UCSD-AML1 (cell line): Measurements from ENCODE around the gene UBA3.

ENCODE experiments used
- DNase-seq: peaks from one replicate; lab custom pipeline; 2025; ENCODE audit not compliant: unreplicated experiment; lab: John Stamatoyannopoulos, UW

UBA3 gene

DNA sequence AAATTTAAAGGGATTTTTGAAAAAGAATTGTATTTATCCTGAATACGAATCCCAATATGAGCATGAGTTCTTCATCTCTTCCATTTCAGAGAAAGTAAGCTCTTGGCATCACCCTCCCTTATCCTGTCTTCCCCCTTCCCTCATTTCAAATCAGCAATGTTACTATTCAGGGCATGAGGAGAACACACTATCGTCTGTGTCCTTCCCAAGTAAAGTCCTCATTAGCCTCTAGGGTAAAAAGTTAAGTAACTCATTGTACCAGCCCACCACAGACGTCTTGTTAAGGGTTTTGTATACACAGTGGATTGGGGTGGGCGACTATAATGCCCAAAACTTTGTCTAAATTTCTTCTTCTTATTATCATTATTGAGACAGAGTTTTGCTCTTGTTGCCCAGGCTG lies 19.4 kb upstream of the UBA3 start:
- DNase-seq = no peak

DNA sequence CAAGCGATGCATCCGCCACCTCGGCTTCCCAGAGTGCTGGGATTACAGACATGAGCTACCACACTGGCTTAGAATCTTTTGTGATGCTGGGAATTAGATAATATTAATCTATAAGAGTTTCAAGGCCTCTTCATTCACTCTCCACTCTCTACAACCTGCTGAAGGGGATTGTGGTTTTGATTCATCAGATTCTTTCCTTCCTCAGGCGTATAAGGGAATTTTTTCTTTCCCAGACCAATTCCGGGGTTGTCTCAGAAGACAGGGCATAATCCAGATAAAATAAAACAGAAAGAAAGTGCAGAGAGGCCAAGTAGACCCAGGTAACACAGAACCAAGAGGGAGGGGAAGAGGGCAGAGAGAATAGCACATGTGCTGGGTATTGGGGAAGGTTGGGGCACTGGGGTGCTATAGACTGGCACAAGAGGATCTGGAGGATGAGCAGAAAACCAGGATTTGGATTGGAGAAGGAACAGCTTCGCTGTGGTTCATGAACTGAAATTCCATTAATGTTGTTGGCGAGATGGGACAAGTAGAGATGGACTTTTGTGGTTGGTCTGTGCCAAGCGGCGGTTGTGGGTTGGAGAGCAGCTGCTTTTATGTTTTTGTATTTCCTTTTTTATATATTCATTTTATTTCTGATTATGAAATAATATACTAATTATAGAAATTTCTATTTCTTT lies 17.4 kb upstream of the UBA3 start:
- DNase-seq = no peak

GRCh38 chr3:69096299-69096698 lies 16.1 kb upstream of the UBA3 start:
- DNase-seq = no peak

GRCh38 chr3:69095636-69096035 lies 15.5 kb upstream of the UBA3 start:
- DNase-seq = no peak

DNA sequence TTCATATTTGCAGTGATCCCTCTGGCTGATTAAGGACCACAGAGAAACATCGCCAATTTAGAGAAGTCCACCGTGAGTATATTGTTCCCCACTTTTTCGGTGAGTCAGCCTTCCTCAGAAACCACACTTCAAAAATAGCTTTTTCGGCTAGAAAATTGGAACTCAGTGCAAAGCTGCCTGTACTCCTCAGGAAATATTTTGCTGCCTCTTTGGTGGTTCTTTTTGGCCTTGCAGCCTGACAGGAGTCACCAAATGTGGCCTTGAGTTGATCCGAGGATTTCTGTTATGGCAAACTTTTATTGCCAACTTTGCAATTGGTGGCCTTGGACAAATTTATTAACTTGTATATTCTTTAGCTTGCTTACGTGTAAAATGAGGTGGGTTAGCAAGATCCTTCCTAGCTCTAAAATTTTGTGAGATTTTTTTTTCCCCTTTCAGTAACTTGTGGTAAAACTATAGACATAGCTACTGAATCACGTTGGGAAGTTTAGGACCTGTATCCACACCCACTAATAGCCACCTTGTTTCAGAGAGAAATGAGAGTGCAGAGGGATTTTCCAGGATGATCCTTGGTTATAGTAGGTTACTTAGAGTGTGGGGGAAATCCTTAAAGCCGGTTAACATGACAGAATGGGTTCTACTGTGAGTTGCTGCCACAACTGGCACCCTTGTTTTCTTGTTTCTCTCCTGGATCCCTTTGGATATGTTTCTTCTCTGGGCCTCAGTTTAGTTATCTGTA lies 14.5 kb upstream of the UBA3 start:
- DNase-seq = peak; percentile 40

GRCh38 chr3:69092030-69092516 lies 11.9 kb upstream of the UBA3 start:
- DNase-seq = peak; percentile 15

- no peak for DNase-seq
These were observed 11.3 kb upstream of the UBA3 start for GRCh38 chr3:69091389-69092029.

GRCh38 chr3:69090021-69090420 lies 9.9 kb upstream of the UBA3 start:
- DNase-seq = no peak

GRCh38 chr3:69088063-69088462 lies 7.9 kb upstream of the UBA3 start:
- no peak for DNase-seq

GRCh38 chr3:69087030-69087791 lies 7.0 kb upstream of the UBA3 start:
- DNase-seq = no peak

- DNase-seq = peak; percentile 60
These were observed 5.9 kb upstream of the UBA3 start for GRCh38 chr3:69085833-69086722.

GRCh38 chr3:69085168-69085832 lies 5.1 kb upstream of the UBA3 start:
- peak; percentile 42 for DNase-seq

DNA sequence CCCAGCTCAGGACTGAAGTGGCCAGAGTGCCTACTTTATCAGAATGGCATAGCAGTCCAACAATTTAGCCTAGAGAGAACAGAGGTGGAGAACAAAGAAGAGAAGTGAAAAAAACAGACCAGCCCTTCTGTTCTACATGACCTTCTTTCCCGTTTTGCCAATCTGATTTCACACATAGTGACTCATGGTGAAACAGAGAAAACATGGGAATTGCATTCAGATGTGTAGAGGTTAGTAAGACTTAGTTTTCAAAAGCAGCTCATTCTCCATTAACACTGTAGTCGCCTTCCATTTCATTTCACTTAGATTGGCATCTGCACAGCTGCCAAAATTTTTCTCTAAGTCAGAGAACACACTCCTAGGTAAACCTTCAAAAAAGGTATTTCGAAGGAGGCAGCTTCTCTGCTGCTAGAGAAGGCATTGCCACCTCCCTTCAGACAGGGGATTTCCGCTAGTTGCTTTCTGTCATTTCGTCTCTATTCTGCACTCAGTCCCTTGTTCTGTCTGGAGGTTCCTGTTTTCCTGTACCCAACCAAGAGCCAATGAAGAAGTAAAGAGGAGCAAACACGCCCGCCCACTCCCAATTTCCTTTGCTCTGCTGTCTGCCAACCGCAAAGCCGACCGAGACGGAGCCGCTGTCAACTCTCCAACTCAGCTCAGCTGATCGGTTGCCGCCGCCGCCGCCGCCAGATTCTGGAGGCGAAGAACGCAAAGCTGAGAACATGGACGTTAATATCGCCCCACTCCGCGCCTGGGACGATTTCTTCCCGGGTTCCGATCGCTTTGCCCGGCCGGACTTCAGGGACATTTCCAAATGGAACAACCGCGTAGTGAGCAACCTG lies 4.4 kb upstream of the UBA3 start, which contains the start of gene ARL6IP5:
Gene ARL6IP5 (plus strand): TSS at position 612 of the 842 bp plus-strand sequence. CDS start 111 bp downstream, at position 723.
- peak; percentile 90 for DNase-seq

DNA sequence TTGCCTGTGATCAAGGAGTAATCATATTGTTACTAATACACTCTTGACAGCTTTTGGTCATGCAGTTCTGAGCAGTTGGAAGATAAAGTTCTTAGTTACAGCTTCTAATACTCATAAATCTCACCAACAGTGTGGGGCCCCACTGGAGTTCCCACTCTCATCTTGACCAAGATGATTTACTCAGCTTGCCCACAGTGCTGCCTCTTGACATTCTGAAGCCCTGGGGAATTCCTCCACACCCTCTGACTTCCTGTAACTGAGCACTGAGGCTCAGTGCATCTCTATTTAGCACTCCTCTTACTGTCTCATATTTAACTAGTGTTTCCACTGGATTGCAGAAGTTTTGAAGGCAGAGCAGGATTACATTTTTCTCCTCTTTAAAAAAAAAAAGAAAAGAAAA lies 2.6 kb upstream of the UBA3 start:
- DNase-seq = peak; percentile 39

DNA sequence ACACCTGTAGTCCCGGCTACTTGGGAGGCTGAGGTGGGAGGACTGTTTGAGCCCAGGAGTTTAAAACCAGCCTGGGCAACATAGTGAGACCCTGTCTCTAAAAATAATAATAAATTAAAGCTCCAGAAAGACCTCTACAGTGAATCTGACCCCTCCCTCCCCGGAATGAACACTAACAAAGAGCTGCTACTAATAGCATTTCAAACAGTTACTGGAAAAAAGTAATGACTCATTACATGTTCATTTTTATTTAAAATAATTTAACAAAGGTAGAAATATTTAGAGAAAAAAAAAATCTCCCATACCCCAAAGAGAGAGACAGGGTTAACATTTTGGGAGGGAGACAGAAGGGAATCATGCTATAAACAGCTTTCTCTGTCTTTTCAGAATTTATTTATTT lies 2.2 kb upstream of the UBA3 start:
- no peak for DNase-seq

DNA sequence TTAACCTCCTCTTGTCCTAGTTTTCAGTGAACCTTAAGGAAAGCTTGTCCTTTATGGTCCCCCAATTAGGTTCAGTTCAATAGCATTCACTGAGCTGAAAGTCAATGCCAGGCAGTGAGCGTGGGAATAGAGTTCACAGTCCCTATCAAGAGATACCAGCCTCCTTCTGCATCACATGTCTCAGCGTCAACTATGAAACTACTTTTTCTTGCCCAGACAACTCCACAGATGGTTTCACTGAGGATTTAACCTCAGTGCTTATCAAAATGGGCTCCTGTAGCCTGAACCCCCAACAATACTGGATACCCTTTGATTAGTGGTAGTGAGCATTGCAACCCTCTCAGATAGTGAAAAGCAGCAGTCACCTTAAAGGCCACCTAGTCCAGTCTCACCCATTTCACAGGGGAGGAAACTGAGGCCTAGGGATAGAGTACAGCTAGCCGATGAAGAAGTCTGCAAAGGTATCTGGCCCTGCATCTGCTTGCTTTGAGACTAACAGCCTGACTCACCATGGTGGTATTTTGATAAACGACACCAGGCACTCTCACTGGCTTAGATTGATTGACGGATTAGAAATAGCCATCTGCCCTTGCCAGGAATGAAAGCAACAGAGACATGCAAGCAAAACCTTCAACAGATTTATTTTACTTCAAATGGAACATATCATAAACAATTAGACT lies 1.6 kb upstream of the UBA3 start:
- no peak for DNase-seq

DNA sequence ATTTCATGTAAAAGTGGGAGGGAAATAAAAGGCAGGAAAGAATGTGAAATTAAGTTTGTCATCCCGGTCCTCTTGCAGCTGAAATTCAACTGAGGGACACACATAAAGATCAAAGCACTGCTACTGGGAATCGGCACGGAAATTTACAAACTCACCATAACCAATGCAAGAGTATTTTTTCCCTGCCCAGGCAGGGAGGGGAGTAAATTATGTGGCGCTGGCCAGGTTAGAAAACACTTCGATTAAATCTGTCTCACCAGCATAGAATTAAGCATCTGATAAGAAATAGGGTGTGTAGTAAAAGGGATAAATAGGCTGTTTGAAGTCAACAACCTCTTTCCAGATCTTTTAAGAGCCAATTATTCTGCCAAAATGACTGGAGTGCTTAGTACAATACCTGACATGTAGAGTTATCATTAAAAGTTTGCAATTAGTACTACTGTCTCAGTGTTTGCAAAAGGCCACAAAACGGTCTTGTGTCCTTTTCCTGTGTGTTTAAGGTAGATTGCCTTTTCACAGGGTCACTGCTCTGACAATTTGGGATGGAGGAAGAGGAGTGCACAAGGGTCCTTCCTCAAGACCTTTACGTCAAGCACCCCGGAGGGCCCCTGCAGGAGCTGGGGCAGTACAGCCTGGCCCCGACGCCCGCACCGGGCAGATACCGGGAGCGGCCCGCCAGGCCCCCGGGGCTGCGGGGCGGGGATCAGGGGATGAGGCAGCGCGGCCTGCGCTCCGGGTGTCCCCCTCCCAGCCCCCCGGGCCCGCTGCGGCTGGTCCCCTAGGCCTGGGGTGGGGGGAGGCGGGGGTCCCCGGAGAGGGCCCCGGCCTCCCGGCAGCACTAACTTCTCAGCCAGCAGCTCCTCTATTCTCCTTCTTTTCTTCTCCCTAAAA lies 651 bp downstream of the UBA3 start:
- no peak for DNase-seq
